Stimulated activated CD8-positive, alpha-beta memory T cell treated with anti-CD3 and anti-CD28 coated beads, Interleukin-15, amount 100 ng/mL, for 4 hours (primary cell): ENCODE measurements around the gene FAM120A.
"Not testable (repeated sequence)": the region's sequence is repeated elsewhere in the genome, so short reads cannot be mapped to it uniquely, and the experiment has no call there.

ENCODE experiments used
- DNase-seq, 2 donors: peaks; one replicate each; pipeline ENCODE4 v3.0.0-alpha.2; 2020; ENCODE audit warnings: low read depth in 2 of 2

Gene FAM120A, protein sequence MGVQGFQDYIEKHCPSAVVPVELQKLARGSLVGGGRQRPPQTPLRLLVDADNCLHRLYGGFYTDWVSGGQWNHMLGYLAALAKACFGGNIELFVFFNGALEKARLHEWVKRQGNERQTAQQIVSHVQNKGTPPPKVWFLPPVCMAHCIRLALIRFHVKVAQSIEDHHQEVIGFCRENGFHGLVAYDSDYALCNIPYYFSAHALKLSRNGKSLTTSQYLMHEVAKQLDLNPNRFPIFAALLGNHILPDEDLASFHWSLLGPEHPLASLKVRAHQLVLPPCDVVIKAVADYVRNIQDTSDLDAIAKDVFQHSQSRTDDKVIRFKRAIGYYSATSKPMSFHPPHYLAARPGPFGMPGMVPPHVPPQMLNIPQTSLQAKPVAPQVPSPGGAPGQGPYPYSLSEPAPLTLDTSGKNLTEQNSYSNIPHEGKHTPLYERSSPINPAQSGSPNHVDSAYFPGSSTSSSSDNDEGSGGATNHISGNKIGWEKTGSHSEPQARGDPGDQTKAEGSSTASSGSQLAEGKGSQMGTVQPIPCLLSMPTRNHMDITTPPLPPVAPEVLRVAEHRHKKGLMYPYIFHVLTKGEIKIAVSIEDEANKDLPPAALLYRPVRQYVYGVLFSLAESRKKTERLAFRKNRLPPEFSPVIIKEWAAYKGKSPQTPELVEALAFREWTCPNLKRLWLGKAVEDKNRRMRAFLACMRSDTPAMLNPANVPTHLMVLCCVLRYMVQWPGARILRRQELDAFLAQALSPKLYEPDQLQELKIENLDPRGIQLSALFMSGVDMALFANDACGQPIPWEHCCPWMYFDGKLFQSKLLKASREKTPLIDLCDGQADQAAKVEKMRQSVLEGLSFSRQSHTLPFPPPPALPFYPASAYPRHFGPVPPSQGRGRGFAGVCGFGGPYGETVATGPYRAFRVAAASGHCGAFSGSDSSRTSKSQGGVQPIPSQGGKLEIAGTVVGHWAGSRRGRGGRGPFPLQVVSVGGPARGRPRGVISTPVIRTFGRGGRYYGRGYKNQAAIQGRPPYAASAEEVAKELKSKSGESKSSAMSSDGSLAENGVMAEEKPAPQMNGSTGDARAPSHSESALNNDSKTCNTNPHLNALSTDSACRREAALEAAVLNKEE

DNA sequence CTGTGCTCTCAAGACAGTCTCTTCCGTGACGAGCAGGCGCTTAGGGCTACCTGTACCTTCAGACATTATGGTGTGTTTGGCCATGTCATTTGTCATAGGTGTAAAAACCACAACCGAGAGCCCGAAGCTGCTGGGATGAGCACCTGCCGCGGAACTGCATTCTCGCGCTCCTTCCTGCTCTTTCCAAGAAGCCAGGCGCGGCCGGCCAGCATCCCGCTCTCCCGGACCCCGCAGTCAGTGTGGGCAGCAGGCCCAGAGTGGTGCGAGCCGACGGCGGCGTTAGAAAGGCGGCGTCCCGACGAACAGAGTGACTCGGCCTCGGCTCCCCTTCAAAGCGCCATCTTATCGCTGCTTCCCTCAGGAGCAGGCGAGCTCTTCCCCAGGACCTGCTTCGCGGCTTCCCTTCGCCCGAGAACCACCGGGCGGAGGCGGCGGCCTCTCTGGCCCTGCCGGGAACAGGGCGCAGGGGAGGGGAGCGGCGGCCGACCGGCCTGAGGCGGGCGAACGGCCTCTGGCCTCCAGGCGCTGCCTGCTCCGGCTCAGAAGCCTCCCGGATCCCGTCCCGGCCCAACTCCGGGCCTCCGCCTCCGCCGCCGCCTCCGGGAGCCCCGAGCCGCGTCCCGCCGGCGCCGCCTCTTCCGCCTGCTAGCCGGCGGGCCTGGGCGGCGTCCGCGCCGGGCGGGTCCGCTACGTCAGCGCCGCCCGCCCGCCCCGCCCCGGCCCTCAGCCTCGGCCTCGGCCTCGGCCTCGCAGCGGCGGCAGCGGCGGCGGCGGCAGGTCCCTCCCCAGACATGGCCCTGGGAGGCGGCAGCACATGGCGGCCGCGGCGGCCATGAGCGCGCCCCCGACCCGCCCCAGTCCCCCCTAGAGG, at the start of gene FAM120A:
Gene FAM120A (plus strand): TSS at position 741 of the 871 bp plus-strand sequence. CDS start 231 bp downstream, outside the sequence.
- peak in 1 of 2 donors; percentile 61 for DNase-seq

DNA sequence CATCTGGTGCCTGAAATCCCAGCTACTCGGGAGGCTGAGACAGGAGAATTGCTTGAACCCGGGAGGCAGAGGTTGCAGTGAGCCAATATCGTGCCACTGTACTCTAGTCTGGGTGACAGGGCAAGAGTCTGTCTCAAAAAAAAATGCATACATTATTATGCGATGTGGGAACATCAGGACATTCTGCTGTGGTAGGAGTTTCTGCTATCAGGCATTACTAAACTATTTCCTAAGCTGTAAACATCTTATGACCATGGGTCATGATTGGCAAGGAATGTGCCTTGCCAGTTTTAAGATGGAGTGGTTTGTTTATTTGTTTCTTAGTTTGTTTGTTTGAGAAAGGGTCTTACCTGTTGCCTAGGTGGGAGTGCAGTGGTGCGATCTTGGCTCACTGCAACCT, 45.1 kb upstream of the FAM120A start:
- DNase-seq, result no peak

DNA sequence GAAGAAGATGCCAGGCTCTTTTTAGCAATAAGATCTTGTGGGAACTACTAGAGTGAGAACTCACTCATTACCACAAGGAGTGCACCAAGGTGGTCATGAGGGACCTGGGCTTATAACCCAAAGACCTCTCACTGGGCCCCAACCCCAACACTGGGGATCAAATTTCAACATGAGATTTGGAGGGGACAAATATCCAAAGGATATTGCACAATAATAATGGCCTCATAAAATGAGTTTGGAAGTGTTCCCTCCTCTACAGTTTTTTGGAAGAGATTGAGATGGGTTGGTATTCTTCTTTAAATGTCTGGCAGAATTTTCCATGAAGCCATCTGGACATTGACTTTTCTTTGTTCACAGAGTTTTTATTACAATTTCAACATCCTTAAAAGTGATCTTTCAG, 38.0 kb upstream of the FAM120A start:
- DNase-seq, result no peak

DNA sequence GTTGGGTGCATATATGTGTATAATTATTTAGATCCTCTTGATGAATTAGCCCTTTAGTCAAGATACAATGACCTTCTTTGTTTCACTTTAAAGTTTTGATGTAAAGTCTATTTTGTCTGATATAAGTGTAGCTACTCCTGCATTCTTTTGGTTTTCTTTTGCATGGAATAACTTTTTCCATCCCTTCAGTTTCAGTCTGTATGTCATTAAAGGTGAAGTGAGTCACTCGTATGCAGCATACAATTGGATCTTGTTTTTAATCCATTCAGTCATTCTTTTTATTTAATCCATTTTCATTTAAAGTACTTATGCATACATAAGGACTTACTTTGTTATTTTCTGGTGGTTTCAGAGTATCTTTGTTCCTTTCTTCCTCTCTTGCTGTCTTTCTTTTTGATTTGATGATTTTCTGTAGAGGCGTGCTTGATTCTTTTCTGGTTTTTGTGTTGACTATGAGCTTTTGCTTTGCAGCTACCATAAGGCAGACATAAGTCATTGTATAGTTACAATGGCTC, 36.3 kb upstream of the FAM120A start:
- no peak for DNase-seq

DNA sequence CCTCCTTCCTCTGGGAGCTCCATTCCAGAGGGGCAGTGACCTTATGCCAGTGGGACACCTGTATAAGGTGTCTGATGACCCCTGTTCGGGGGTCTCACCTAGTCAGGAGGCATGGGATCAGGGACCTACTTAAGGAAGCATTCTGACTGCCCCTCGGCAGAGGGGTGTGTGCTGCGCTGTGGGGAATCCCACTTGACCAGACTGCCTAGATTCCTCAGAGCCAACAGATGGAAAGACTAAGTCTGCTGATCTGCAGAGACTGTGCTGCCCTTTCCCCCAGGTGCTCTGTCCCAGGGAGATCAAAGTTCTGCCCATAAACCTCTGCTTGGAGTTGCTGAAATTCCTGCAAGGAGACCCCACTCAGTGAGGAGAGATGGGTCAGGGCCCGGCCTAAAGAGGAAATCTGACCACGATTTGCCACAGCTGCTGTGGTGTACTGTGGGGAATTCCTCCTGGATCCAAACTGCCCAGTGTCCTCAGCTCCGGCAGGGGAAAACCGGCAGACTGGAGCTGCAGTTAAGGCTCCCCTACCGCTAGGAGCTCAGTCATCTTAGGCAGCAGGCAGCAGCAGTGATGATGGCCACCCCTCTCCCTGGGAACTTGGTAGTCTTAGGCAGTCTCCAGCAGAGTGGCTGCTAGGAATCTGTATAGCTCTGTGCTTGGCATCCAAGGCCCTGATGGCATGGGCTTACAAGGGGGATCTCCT, 34.8 kb upstream of the FAM120A start:
- no peak for DNase-seq

DNA sequence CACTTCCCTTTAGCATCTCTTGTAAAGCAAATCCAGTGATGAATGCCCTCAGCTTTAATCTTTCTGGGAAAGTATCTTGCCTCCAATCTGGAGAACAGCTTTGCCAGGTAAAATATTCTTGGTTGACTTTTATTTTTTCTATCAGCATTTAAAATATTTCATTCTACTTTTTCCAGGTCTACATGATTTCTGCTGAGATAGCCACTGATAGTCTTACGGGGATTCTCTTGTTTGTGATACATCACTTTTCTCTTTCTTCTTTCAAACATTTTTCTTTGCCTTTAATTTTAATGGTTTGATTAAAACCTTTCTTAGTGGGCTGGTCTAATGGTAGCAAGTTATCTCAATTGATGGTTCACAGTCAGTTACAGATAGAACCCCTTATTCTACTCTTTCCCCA, 33.9 kb upstream of the FAM120A start:
- no peak for DNase-seq

DNA sequence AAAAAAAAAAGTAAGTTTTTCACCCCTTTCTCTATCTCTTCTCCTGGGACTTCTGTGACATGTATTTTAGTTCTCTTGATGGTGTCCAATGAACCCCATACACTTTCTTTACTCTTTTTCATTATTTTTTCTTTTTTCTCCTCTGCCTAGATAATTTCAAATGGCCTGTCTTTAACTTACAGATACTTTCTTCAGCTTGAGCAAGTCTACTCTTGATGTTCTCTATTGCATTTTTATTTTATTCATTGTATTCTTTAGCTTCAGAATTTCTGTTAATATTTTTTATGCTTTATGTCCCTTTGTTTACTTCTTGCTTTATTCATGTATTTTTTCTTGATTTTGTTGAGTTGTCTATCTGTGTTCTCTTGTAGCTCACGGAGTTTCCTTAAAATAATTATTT, 32.5 kb upstream of the FAM120A start:
- DNase-seq, result no peak

DNA sequence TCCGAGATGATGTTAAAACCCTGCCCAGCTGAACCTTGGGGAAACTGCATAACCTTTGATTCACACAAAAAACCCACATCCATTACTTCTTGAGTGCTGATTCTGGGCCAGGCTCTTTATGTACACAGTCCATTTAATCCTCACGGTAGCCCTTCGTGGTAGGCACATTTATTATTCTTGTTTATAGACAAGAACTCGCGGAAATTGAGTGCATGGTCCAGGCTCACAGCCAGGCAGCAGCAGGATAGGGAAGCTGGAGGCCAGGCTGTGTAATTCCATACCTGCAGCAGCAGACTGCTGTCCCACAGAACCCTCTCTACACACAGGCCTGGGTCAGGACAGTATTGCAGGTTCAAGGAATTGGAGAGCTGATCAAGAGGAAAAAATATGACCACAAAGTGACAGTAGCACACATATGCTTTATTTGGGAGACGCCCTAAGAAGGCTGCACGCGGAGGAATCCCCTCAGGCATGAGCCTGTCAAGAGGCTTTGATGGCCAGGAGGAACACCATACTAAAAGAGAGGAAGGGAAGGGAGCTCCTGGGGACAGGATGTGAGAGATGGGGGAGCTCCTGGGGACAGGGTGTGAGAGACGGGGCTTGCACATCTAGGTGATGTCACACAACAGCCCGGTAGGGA, 28.4 kb upstream of the FAM120A start:
- DNase-seq, result no peak

DNA sequence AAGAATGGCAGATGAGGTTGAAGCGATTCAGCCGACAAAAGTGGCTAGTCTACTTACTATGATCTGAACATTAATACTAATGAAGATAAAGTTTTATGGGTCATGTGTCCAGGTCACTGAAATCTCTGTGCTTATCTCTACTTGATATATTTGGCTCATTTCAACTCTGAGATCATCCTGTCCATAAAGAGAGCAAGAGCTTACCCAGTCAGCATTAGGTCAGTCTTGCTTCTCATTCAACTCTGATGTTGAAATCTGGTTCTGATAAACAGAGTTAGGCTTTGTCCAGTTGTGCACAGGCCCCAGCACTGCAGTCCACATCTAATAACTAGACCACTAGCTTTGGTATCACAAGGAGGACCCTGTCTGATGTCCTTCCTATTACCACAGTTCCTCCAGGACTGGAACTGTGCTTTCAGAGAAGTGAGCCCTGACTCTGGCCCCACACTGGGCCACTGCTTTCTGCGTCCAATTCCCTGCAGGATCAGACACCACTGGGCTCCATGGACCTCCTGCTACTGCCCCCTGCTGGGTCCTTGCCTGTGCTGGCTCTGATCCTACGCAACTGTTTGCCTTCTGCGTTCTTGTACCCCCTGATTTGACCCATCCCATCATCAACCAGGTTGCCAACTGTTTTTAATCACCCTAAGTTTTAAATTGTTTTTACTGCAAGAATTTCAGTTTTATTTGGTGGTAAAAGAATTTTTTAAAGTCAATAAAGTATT, 23.7 kb upstream of the FAM120A start:
- no peak for DNase-seq

DNA sequence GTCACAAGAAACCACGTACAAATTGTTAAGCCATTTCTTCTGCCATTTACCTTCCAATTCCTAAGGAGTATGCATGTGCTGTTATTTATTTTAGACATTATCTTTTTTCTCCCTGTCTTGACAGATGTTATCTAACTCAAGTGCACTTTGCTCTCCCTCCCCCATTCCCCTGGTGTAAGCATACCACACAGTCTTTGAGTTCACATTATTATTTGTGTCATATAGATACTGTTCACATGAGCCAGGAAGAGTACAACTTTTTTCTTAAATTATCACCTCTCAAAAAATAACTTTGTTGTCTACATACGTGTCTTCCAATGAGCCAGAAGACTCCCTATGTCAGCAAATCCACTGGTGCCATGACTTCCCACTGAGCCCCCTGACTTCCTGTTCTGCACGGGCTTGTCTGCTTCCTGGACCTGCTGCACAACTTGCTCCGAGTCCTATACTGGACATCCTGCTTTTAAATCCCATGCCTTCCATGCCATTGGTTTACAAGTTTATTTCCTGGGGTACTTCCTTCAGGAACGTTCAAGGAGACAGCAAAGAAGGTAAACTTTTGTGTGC, 19.9 kb upstream of the FAM120A start:
- DNase-seq, result no peak

DNA sequence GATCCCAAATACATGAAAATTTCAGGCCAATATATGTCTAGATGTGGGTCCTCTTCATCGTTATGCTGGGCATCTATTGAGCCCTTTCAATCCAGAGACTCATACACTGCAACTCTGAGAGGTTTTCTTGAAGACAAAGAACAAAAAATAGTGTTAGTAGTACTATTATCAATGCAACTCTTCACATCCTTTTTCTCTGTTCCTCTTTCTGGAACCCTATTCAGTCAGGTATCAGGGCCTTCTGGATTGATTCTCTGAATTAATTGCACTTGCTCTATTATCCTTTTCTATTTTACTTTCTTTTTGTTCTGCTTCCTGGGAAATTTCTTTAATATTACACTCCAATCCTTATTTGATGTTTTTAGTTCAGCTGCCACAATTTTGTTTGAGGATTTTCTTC, 18.5 kb upstream of the FAM120A start:
- DNase-seq, result no peak

DNA sequence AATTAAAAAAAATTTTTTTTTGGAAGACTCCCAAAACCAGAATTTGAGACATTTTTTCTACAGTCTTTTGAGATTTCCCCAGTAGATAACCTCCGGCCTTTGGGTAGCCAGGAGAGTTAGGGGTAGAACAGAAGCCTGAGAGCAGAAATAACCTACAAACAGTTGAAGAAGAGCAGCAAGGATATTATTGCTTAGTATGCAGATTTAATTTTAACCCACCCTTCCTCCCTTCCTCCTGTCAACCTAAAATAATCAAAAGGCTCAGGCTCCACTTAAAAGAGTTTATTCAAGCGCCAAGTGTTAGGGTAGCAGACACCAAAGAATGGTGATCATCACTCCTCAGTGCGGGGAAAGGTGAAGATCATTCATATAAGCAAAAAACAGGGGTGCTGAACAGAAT, 17.4 kb upstream of the FAM120A start:
- no peak for DNase-seq

DNA sequence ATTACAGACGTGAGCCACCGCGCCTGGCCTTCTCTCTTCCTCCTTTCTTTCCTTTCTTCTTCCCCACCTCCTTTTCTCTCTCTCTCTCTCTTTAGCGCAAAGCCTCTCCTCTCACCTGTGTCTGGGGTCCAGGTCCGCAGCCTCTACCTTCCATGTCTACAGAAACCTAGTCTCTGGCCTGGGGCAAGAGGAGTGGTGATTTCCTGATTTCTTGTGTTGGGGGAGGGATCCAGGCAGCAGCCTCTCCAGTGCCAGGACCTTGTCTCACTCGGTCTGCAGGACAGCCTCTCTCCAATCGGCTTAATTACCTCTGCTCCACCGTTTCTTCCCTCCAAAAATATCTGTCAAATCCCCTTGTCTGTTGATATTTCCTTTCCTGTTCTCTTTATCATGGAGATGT, 16.1 kb upstream of the FAM120A start:
- DNase-seq, result no peak

DNA sequence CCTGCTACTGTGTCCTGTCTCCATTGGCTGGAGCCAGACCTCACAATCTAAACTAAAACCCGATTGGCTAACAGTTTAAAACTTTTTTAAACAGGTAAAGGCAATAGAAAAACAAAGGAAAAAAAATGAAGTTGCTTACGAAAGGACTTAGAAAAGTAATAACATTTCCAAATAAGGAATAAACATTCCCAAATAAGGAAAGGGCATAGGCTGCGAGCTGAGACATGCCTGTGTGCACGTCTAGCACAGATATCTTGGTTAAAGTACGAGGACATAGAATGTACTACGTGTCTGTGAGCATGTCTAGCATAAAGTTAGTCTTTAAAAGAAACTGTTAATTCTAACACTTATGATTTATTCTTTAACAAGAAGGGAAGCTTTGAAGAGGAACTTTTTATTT, 15.3 kb upstream of the FAM120A start:
- DNase-seq, result no peak

DNA sequence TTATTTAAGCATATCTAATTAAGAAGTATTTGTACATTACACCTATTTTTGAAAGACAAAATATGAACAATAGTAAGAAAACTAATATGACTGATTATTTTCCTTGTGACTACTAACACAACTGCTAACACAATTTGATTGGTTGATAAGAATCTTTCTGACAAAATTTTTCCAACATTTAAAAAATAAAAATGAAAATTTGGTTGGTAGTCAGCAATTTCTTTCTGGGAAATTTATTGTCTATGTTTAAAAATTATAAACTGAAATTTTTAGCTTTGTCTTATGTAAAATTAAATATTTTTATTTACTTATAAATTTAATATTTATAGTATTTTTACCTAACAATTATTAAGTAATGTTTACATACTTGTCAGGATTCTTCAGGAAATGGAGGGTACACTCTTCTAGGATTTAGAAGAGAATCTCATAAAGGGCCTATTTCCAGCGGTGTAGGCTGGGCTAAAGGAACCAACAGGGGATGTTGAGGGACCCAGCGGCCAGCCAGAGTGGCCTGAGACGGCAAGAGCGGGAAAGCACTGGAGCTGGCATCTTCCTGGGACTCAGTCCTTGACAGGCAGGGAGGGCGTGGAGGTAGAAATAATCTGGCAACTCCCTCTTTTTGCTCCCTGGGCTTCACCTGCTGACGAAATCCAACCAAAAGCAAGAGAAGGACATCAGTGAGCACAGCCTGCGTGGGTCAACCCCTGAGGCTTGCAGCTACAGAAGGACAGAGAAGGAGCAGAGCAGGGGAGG, 14.7 kb upstream of the FAM120A start:
- no peak for DNase-seq

DNA sequence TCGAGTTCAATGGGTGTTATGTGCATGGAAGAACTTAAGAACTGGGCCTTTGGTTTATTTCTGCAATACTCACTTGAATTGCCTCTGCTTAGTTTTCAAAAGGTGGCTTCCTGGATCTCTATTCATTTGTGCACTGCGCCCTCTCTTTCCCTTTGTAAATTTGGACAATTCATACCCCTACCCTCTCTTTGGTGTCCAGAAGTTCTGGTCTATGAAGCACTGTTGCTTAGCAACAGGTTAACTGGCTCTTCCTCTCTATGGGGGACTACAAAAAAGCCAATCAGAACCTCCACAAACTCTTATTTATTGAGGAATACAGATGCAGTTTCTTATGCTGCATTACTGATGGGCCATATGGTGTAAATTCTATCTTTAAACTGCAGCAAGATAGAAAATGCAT, 13.5 kb upstream of the FAM120A start:
- no peak for DNase-seq

DNA sequence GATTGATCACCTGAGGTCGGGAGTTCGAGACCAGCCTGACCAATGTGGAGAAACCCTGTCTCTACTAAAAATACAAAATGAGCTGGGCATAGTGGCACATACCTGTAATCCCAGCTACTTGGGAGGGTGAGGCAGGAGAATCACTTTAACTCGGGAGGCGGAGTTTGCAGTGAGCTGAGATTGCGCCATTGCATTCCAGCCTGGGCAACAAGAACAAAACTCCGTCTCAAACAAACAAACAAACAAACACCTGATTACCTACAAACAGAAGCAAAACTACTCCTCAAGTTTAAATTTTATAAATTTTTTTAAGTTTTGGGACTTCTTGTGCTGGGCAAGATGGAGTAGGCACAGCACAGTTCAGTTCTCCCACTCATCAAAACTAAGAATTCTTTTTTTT, 12.2 kb upstream of the FAM120A start:
- DNase-seq, result not testable (repeated sequence)

DNA sequence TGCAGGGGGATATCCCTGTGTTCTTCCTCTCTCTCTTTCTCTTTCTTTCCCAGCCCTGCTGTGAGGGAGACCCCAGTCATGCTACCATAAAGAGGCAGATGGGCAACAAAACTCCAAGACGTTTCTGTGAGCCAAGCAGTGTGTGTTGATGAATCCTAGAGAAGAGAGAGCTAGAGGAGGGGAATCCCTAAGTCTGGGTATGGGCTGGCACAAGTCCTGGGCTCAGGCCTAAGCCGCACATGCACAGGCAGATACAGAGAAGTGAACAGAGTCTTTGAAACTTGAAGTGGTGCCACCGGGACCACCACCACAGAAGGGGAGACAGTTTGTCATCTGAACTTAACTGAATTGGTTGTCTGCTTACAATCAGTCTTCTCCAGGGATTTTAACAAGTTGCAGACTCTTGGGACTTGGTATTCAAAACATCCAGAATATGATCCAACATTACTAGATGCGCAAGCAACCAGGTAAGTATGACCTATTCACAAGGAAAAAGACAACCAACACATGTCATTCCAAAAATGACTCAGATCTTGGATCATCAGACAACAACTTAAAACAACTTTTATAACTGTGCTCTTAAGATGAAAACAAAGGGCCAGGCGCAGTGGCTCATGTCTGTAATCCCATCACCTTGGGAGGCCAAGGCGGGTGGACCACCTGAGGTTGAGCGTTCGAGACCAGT, 10.4 kb upstream of the FAM120A start:
- DNase-seq, result no peak
